Bronchial epithelial cell (primary cell): ENCODE data around the gene RPS6KA4. TPM values are rescaled to one million over a fixed set of nuclear protein-coding genes. Genes with fewer than 3 reads are reported as not detected.
A peak's percentile ranks its signal among the peaks of the same experiment; 100 is the strongest.

ENCODE experiments used
- DNase-seq: peaks from one replicate; pipeline ENCODE4 v3.0.0-alpha.2; 2010; ENCODE audit warnings: low read depth
- FAIRE-seq: peaks from 2 replicates; lab custom pipeline; 2011; peaks lifted over from hg19 to GRCh38; lab: Jason Lieb, UNC
- H3K27me3 ChIP-seq: 2 replicates; pipeline ENCODE4 v1.5.1; 2011; ENCODE audit warnings: low read length; ENCODE audit not compliant: control insufficient read depth, insufficient read depth
- H3K36me3 ChIP-seq: 2 replicates; pipeline ENCODE4 v1.5.1; 2011; ENCODE audit warnings: low read length; ENCODE audit not compliant: control insufficient read depth, insufficient read depth
- H3K4me3 ChIP-seq: 2 replicates; pipeline ENCODE4 v1.5.1; 2011; ENCODE audit warnings: mild to moderate bottlenecking, low read depth, low read length, control low read depth
- total RNA-seq: library from RNA; depleted of rRNA; stranded (reverse); fragments of >200 nt; gene quantifications from 2 replicates; pipeline ENCODE4 v1.2.1, GENCODE V29; 2014
- TF ChIP-seq, protein P1 (sequence below): IDR thresholded peaks from 2 replicates; pipeline ENCODE4 v1.5.1; 2011; ENCODE audit warnings: mild to moderate bottlenecking, moderate library complexity, low read length, control low read depth, inconsistent platforms; ENCODE audit not compliant: insufficient read depth, severe bottlenecking

The RPS6KA4 gene
- total RNA-seq, 1 donor from 2014 or later = 59.5 TPM

DNA sequence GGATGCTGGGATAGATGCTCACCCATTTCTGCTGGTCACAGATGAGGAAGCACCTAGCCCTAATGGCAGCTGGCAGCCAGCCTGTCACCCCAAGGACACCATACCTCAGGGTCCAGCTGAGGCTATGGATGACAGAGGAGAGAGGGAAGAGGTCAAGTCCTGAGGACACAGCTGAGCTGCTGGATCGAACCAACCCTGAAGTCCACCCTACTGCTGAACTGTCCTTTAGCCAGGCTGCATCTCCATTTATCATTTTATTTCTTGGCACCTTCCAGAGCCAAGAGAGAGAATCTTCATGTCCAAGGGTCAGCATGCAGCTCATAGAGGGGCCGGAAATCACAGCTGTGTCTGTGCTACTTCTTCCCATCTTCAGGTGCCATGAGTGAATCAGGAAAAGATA, 30.9 kb downstream of the RPS6KA4 start:
- FAIRE-seq (no peak), DNase-seq (no peak)
- H3K36me3 ChIP-seq = no peaks in the 10 kb centered on the region
- TF ChIP-seq, protein P1, sequence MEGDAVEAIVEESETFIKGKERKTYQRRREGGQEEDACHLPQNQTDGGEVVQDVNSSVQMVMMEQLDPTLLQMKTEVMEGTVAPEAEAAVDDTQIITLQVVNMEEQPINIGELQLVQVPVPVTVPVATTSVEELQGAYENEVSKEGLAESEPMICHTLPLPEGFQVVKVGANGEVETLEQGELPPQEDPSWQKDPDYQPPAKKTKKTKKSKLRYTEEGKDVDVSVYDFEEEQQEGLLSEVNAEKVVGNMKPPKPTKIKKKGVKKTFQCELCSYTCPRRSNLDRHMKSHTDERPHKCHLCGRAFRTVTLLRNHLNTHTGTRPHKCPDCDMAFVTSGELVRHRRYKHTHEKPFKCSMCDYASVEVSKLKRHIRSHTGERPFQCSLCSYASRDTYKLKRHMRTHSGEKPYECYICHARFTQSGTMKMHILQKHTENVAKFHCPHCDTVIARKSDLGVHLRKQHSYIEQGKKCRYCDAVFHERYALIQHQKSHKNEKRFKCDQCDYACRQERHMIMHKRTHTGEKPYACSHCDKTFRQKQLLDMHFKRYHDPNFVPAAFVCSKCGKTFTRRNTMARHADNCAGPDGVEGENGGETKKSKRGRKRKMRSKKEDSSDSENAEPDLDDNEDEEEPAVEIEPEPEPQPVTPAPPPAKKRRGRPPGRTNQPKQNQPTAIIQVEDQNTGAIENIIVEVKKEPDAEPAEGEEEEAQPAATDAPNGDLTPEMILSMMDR = no peak
- no peak overlapping the region for H3K4me3 ChIP-seq
- peaks cover 4% of the 10 kb centered on the region for H3K27me3 ChIP-seq

DNA sequence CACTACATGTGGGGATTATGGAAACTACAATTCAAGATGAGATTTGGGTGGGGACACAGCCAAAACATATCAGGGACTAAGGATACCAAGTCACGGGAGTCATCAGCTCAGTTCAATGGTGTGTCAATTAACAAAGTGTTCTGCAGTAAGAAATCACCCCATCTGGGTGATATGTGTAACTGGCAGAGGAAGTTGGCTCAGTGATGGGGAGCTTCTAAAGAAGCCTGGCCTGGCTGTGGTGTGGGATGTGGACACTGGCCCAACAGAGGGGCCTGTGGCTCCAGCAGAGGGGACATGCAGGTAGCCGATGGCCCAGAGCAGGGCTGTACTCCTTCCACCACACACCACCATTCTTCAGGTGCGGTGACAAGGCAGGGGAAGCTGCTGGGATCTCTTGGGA, 31.6 kb downstream of the RPS6KA4 start:
- Histone ChIP-seq H3K36me3 (no peaks in the 10 kb centered on the region), H3K4me3 (no peak overlapping the region), H3K27me3 (peaks cover 2% of the 10 kb centered on the region)
- TF ChIP-seq, protein P1 = no peak
- no peak for FAIRE-seq
- no peak for DNase-seq

DNA sequence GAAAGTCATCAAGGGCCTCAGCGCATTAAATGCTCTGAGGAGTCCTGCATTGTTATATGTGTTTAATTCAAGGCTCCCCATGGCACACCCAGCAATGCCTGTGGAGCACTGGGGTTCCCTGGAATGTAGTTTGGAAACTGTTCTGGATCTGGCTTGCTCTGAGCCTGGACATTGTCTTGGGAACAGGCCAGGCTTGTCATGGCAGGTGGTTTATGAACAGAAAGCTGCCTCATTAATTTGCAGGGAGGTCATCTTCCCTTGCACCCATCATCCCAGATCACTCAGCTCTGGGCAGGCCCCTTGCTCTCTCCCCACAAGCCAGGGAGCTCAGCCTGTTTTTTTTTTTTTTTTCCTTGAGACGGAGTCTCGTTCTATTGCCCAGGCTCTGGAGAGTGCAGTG, 32.9 kb downstream of the RPS6KA4 start:
- no peak for FAIRE-seq
- Histone ChIP-seq H3K4me3 (no peak overlapping the region), H3K27me3 (peaks cover 2% of the 10 kb centered on the region)

DNA sequence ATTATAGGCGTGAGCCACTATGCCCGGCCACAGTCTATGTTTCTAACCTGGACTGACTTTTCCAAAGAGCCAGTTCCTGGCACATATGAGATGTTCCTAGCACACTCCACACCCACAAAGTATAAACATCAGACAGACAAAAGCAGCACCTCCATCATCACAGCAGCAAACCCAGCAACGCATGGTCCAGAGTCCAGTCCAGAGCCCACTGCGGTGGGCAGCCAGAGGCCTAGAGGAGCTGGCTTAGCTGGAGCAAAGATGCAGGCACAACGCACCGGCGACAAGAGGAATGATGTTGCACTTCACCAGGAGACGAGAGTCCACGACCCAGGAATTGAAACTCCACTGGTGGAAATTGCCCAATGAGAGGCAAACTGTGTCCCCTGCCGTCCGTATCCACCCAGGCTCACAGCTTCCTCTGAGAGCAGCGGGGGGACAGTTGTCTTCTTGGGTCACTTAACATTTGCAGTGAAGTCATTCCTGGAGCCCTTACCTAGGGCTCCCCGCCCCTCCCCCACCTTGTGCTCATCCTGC, 36.6 kb downstream of the RPS6KA4 start:
- TF ChIP-seq, protein P1 = no peak
- Histone ChIP-seq H3K36me3 (no peaks in the 10 kb centered on the region), H3K4me3 (no peak overlapping the region), H3K27me3 (no peaks in the 10 kb centered on the region)
- DNase-seq (no peak), FAIRE-seq (peak; percentile 40)

More for the DNA sequence above, 32.9 kb downstream of the RPS6KA4 start:
- no peaks in the 10 kb centered on the region for H3K36me3 ChIP-seq
- TF ChIP-seq, protein P1 = no peak
- DNase-seq = no peak

DNA sequence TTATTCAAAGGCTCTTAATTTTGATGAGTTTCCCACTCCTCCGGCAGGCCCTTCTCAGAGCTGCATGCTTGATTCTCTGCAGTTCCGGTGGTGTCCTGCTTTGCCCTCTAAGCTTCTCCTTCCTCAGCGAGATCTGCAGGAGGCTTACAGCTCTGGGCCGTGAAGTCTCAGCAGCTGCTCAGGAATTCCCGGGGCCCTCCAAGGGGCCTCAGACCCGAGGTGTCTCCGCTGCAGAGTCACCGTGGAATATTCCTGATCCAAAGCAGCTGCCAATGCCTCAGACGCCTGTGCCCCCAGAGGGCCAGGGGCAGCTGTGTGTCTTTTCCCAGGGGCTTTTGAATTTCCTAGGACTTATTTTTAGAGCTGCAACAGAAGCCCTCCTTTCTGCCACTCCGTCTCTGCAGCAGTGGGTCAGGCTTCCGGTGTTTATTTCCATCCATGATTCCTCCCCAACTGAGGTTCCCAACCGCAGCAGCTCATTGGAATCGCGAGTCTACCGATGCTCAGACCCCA, 37.2 kb downstream of the RPS6KA4 start:
- no peaks in the 10 kb centered on the region for H3K27me3 ChIP-seq
- no peaks in the 10 kb centered on the region for H3K36me3 ChIP-seq
- FAIRE-seq = no peak
- TF ChIP-seq, protein P1 = no peak
- no peak for DNase-seq
- no peak overlapping the region for H3K4me3 ChIP-seq

DNA sequence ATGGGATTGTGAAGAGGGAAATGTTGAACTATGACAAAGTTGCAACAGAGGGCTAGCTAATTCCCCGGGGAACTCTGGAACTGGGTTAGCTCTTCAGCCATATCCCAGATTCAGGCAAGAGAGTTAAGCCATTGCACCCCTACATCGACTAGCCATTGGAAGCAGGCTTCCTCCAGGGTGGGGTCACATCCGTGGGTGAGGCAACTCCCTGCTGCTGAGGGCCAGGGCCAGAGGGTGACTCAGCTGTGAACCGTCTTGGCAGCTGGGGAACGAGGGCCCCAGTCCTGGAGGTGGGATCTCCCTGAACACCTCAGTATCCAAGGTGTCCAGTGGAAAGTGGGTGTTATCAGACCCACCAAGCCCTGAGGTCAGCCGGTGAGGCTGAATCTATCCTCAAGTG, 41.1 kb downstream of the RPS6KA4 start:
- TF ChIP-seq, protein P1 = no peak
- Histone ChIP-seq H3K4me3 (no peak overlapping the region), H3K27me3 (peaks cover 1% of the 10 kb centered on the region), H3K36me3 (no peaks in the 10 kb centered on the region)
- FAIRE-seq (peak; percentile 55), DNase-seq (peak; percentile 62)
